Mesenteric fat pad (tissue), 1 donor: Measurements from ENCODE around the gene AOX1. TPM values are rescaled to one million over a fixed set of nuclear protein-coding genes. Genes with fewer than 3 reads are reported as not detected.
"Not testable (repeated sequence)": the region's sequence is repeated elsewhere in the genome, so short reads cannot be mapped to it uniquely, and the experiment has no call there.

Source experiments
- DNase-seq: peaks from one replicate; pipeline ENCODE4 v3.0.0-alpha.2; 2020; ENCODE audit warnings: low spot score
- total RNA-seq: library from RNA; stranded (reverse); fragmentation: NEBNext Ultra II Directional; extraction: Animal tissue kit (Norgen Biotek cat#: 25700); gene quantifications from one replicate; pipeline ENCODE4 v1.2.1, GENCODE V29; 2021
- donor health status: DM: yes; HTN: yes; CAD: no.

The AOX1 gene
- total RNA-seq, 1 donor from 2014 or later: 220 TPM

DNA sequence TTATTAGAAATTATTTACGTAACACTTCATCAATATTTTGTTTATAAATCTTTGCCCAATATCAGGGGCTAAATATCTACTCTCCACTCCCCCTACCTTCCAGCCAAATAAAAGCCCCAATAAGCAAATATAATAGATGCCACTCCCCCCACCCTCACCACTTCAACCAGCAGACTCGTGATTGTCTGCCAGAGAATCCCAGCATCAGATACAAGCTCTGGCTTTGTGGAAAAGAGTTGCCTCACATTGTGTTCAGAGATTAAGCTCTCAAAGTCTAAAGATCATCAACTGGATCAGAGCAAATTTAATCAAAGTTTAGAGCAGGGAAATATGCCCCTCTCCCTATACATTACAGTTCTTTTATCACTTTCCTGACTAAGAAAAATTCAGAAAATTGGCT is 39.5 kb downstream of the AOX1 start:
- DNase-seq: no peak

DNA sequence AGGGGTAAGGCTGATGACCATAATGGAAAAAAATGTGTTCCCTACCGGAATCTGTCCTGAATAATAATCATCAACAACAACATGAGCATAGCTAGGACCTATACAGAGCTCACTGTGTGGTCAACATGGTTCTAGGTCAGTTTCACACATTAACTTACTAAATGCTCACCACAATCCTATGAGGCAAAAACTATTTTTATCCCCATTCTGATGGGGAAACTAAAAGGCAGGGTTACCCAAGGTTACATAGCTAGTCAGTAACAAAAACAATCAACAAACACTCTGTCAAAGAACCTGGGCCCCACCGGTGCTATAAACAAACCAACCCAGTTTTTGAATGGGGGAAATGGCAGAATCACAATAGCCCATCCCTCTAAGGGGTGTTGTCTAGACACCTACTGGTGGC is 40.1 kb downstream of the AOX1 start:
- DNase-seq: no peak

DNA sequence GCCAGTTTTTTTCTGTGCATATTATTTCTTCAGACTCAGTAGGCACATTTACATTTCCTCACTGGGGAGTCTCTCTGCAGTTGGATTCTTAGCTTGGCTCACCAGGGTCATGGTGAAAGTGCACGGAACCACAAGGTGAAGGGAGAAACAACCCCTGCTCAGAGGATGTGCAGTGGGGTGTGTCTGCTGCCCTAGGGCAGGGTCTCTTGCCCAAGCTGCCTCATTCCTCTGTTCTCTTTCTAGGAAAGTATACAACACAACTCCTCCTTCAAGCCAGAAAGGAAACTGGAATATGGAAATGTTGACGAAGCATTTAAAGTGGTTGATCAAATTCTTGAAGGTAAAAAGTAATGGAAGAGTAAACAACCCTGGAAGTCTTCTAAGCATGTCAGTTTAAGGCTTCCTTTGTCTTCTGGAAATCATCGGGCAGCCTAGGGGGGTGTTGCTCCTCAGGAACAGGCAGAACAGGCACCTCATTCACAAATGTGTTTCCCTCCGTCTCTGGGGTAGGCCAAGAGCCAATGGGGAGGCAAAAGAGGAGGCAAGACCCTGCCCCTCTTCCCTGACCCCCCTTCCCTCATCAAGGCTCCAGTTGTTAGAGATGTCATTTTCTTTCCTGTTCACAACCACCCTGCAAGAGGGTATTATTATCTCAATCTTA is 41.4 kb downstream of the AOX1 start:
- no peak for DNase-seq

DNA sequence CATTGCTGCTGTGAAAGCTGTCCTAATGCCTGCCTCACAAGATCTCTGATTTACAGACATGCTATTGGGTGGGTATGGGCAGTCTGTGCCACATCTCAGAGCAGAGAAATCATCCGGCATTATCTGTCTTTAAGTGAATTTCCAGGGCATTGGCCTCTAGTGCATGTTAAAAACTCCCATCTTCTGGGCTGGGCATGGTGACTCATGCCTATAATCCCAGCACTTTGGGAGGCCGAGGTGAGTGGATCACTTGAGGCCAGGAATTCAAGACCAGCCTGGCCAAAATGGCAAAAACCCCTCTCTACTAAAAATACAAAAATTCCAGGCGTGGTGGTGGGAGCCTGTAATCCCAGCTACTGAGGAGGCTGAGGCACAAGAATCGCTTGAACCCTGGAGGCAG is 42.6 kb downstream of the AOX1 start:
- DNase-seq: not testable (repeated sequence)

DNA sequence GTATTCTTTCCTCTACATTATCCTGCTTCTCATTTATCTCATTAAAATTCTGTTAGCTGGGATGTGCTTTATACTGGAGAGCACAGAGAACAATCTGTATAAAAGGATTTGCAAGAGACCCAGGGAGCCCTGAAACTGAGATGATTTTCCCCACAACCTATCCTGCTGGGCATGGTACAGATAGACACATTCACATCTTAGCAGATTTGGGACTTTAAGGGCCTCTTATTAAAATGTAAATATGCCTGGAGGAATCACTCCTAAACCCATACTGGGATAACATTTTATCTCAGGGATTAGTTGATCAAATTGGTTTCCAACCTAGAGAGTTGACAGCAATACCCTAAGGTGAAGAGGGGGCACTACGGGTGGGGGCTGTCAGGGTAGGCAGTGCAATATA is 45.5 kb downstream of the AOX1 start:
- DNase-seq: no peak

DNA sequence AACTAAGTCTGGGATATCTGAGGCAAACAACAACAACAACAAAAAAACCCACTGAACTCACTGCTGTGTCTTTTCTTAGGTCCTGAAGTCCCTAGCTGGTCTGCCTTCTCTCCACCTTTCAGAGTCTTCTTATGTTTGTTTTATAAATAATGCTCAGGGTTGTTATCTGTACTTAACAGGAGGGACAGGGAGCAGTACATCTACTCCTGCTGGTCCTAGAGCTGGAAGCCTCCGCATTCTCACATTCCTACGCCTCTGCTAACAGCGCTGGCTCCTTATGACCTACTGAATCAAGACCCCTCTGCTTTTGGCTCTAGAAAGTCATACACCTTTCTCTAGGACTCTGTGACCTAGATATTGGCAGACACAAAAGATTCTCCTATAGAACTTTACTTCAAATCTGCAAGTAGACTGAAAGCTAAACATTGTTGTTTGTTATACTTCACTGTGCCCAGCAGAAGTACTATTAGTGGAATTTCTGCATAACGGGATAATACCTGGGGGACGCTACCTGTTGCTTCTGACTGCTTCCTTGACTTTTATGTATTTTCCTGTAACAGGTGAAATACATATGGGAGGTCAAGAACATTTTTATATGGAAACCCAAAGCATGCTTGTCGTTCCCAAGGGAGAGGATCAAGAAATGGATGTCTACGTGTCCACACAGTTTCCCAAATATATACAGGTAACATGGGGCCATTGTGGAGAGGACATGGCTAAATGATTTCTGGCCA is 48.6 kb downstream of the AOX1 start:
- DNase-seq: no peak

DNA sequence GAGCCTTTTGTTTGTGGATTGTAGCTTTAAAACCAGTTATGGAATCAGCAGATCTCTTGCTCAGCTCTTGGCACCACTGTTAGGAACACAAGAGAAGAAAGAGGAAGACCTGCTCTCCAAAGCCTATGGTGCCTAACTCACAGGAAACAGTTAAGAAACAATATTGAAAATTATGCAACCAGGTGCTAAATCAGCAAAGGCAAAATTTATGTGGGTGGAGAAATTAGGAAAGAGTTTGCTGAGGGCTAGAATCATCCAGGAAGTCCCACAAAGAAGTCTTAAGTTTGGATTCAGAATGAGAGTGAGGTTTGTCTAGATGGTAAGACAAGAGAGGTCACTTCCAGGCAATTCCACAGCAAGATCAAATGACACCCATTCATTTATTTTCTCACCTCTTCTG is 49.4 kb downstream of the AOX1 start:
- no peak for DNase-seq

DNA sequence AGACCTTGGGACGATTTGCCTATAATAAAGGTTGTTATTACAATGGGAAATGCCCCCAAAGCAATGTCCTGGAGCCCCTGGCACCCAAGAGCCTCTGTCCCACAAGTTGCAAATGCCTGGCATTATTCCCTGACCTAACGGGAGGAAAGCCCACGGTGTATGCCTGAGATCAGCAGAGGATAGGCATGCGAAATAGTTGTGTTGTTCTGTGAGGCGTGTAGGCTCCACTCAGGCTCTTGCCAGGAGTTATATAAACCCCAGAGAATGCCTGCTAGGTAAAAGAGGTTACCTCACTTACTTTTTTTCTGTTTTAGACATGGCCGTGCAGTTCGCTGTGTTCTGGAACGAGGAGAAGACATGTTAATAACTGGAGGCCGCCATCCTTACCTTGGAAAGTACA is 52.1 kb downstream of the AOX1 start:
- no peak for DNase-seq

DNA sequence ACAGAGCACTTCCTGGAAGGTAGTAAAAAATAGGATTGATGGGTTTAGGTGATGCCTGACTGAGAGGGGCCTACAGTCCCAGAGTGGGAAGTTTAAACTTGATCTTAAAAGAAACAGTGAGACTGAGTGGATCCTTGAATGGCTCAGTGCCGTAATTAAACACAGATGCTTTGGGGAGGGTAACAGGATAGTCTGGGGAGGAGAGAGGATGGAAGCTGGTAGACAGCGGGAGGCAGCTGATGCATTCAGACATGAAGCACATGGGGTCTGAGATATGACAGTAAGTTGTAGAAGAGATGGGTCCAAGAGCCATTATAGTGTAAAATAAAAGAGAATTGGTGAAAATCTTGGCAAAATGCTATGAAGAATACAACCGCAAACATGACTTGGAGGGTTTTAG is 54.4 kb downstream of the AOX1 start:
- no peak for DNase-seq

DNA sequence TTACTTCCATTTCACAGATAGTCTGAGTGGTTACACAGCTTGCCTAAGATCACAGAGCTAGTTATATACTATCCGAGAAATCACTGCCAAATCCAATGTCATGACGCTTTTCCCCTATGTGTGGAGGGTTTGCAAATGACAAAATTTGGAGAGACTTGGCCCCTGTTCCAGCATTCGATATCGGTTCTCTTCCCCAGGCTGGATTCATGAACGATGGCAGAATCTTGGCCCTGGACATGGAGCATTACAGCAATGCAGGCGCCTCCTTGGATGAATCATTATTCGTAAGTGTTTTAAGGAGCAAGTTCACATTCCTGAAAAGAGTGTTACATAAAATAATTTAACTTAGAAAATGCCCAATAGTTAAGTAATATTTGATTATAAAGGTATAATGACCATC is 55.1 kb downstream of the AOX1 start:
- no peak for DNase-seq

DNA sequence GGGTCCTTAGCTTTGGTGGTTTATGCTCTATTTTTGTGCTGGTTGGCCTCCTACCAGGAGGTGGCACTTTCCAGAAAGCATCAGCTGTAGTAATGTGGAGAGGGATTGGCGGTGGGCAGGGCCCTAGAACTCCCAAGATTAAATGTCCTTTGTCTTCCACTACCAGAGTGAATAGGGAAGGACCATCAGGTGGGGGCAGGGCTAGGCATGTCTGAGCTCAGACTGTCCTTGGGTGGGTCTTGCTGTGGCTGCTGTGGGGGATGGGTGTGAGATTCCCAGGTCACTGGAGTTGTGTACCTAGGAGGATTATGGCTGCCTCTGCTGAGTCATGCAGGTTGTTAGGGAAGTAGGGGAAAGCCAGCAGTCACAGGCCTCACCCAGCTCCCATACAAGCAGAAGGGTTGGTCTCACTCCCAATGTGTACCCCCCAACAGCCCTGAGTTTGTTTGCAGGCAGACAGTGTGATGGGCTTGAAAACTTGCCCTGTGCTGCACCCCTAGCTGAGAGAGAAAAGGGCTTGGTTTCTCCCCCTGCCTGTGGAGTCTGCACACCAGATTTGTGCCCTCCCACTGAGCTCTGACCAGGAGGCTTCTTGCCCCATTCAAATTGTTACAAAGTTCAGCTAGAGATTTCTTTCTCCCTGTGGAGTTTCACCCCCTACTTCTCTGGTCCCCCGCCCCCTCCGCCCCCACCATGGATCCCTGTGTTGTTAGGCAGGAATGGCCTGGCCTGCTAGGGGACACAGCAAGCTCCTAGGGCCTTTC is 62.9 kb downstream of the AOX1 start:
- not testable (repeated sequence) for DNase-seq

DNA sequence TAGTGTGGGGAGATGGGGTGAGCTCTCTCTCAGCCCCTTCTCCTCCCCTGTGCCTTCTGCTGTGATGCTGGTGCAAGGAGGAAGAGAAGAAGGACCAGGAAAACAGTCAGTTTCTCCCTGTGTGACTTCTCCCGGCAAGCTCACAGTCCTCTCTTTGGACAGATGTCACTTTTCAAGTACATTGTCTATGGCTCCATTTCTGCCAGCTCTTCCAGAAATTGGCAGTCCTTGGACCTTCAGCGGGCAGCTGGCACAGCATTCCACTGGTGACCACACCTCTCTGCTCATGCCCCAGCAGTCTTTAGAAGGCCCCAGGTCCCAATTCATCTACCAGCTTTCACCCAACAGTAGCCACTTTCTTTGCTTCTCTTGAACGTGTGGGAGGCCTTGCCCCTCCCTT is 63.9 kb downstream of the AOX1 start:
- DNase-seq: no peak

DNA sequence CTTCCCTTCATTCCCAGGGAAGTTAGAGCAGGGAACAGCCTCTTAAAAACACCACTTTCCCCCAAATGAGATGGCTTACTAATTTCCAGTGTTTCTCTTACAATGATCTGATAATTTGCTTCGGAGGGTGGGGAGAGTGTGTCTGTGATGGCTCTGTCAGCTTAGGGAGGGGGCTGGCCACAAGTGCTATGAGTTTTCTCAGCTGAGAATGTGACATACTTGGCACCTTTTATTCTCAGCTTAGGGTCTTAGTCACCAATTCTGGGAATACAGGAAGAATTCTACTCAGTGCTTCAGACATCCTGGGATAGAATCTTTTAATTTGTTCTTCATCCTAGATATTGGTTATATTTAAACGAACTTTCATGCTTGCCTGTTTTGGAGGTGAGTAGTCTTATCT is 64.4 kb downstream of the AOX1 start:
- DNase-seq: no peak

DNA sequence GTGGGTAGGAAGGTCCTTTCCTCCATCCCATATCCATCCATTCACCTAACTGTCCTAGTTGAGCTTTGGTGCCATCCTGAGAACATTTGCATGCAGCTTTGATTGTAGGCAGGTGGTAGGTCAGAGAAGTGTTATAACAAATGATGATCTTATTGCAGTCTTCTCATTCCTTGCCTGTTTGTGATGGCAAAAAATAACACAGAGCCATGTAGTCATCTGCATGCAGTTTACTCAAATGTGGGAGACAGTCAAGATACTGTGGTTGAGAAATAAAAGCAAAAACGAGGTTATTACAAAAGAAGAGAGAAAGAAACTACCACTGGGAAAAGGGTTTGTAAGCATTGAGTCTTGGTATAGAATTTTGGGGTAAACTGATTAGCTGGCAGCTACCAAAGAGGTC is 66.3 kb downstream of the AOX1 start:
- no peak for DNase-seq

DNA sequence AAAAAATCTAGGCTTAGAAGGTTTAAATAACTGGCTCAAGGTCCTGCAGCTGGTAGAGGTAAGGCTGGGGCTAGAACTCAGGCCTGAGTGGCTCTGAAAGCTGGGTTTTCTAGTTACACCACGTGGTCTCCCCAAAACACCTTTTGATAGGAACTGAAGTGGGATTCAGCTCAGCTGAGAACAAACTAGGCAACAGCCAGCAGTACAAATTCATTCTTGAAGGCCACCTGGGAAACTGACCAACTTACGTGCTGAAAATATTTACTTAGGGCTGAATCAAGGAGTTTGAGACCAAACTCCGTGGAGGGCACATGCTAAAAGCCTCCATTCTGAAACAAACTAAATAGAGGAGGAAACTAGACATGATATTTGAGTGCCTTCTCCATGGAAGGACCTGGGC is 67.2 kb downstream of the AOX1 start:
- no peak for DNase-seq

DNA sequence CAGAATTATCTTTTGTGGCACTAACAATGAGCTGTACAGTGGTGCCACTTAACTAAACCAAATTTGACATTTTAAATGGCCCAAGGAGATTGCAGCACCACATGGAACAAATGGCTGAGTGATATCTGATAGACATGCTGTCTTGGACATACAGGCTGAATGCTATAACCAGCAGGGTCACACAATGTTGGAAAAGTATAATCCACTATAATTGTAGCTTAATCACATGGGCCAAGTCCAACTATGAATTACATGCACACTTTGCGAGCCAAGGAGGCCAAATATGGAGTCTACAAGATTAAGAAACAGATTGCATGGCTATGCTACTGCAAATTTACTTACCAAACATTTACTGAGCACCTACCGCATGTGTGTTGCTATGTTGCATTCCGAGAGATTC is 69.0 kb downstream of the AOX1 start:
- no peak for DNase-seq

DNA sequence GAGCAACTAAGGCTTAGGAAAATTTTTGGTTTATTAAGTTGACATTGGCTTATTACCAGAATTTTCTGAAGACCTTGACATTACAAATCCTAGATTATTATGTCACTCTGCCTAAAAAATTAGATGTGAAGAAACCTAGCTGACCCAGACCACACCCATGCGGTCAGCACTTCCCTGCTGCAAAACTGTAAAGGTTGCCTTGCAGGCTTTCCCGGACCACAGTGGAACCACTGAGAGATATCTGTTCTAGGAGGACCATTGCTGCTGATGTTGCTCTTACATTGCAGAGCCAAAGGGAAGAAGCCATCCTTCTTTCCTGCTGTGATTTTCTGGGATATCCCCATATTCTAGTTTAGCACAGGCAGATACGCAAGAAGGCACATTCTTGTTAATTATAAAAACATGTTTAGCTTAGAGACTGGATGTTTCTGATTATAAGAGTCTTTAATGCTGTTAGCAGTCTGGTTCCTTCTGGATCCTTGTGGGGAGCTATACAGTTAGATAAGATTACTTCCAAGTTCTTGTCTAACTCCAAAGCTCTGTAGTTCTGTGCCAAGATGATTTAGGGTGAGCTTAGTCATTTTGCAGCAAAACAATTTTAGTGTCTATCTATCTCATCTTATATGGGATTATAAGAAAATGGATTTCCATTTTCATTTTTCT is 70.2 kb downstream of the AOX1 start:
- DNase-seq: no peak

DNA sequence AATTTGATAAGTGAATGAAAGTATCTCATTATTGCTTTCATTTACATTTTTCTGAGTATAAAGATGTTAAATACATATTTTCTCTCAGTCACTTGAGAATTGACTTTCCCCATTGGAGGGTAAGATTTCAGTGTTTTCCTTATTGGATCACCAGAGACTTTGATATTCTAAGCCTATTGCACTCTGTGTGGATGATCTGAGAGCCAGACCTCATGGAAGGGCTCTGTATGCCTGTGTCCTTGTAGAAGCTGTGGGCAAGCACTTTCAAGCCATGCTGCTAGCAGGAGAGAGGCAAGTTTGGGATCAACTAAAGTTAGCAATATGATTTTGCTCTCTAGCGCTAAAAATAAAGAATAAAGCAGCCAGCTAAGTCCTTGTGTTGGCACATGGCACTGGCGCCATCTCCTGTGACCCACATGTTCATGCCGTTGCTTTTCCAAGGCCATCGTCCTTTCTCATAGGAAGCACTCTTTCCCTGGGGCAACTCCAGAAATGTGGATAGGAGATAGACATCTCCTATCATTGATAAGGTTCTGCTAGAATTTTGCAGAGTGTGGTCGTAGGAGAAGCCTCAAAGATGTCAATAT is 72.6 kb downstream of the AOX1 start:
- no peak for DNase-seq

DNA sequence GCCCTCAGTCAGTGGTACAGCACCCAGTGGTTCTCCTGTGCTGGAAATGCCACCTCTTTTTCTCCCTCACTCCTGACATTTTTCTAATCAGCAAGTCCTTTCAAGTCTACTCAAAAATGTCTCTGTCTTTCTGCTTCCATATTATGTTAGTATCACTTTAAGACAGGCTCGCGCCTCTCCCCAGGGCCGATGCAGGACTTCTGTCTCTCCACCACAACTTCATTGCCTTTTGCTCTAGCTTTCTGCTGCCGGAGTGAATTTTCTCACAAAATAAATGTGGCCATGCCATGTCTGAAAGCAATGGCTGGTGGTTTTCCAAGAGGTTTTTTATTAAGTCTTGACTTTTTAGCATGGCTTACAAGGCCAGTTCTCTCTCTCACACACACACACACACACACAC is 73.6 kb downstream of the AOX1 start:
- DNase-seq: no peak

DNA sequence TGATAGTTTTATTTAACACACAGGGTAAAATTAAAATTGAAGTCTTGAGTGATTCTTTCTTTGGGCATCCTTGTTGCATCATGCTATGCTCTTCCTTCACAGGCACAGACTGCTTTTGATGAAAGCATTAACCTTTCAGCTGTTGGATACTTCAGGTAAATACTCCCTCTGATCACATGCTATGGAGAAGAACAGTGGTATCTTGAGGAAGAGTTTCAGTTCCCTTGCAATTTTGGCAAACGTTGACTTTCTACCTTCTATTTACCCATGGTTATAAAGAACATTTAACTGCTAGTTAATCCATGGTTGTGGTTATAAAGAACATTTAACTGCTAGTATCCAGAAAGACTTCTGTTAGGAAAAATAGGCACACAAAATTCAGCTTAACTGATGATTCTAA is 75.7 kb downstream of the AOX1 start:
- no peak for DNase-seq

DNA sequence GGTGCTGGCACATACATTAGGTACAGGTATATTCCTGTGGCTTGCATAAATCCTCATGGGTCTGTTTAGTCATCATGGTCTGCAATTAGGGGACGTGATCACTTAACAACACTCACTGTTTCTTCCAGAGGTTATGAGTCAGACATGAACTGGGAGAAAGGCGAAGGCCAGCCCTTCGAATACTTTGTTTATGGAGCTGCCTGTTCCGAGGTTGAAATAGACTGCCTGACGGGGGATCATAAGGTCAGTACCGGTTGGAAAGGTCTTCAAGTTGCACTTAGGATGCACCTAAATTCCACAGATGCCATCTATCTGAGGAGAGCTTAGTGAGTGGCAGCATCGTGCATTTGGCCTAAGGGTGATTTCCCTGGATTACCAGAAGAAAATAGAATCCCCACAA is 76.9 kb downstream of the AOX1 start:
- DNase-seq: no peak
